HG02678 (cell line): ENCODE measurements around the gene VPS52.

Experiments used
- ATAC-seq: cut with Tn5 transposase; IDR thresholded peaks from one replicate; pipeline ENCODE4 v1.9.1; 2021; ENCODE audit warnings: mild to moderate bottlenecking, moderate library complexity; ENCODE audit not compliant: unreplicated experiment

VPS52 gene

GRCh38 chr6:33212857-33213165 lies 58.9 kb downstream of the VPS52 start:
- no peak for ATAC-seq

- ATAC-seq = no peak
These were observed 59.8 kb downstream of the VPS52 start for GRCh38 chr6:33211666-33212422.

DNA sequence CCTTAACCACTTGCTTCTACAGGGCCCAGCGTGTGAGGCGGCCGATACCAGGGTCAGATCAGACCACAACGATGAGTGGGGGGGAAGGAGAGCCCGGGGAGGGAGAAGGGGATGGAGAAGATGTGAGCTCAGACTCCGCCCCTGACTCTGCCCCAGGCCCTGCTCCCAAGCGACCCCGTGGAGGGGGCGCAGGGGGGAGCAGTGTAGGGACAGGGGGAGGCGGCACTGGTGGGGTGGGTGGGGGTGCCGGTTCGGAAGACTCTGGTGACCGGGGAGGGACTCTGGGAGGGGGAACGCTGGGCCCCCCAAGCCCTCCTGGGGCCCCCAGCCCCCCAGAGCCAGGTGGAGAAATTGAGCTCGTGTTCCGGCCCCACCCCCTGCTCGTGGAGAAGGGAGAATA lies 60.5 kb downstream of the VPS52 start:
- ATAC-seq = no peak

GRCh38 chr6:33209856-33210255 lies 61.8 kb downstream of the VPS52 start:
- no peak for ATAC-seq

- peak; percentile 56 for ATAC-seq
These were observed 63.3 kb downstream of the VPS52 start, which contains the start of gene RING1 for GRCh38 chr6:33208091-33208967. Gene RING1, plus strand, starts transcription at chr6:33208500. Its CDS starts 323 bp downstream, at chr6:33208823.

GRCh38 chr6:33207552-33208090 lies 64.1 kb downstream of the VPS52 start:
- ATAC-seq = no peak

DNA sequence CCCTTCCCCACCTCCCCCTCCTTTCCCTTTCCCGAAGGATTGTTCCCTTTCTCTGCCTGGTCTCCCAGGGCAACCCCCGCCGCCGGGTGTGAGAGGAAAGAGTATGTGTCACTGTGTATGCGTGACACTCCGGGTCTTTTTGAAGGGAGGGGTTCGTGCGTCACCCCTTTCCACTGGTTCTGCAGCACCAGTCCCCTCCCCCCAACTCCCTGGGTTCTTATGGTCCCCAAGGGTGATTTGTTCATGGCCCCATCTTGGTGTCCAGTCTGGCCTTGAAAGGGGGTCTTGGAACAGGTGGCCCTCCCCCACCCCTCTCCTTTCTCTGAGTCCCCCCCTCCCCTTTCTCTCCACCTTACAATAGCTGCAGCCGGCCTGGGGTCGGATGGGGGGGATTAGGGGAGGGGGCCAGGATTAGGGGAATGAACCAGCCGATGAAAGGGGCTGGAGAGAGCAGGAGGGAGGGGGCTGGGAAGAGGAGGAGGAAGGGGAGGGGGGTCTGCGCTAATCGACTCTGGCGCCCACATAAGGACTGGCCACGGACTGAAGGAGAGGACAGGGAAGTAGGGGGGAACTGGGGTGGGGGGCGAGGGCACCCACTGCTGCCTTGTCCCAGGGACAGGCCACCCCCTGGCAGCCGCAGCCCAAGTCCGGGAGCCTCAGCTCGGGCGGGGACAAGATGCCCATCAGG lies 64.7 kb downstream of the VPS52 start:
- no peak for ATAC-seq

GRCh38 chr6:33206027-33206863 lies 65.4 kb downstream of the VPS52 start:
- ATAC-seq = no peak

GRCh38 chr6:33205191-33206026 lies 66.3 kb downstream of the VPS52 start:
- ATAC-seq = no peak

DNA sequence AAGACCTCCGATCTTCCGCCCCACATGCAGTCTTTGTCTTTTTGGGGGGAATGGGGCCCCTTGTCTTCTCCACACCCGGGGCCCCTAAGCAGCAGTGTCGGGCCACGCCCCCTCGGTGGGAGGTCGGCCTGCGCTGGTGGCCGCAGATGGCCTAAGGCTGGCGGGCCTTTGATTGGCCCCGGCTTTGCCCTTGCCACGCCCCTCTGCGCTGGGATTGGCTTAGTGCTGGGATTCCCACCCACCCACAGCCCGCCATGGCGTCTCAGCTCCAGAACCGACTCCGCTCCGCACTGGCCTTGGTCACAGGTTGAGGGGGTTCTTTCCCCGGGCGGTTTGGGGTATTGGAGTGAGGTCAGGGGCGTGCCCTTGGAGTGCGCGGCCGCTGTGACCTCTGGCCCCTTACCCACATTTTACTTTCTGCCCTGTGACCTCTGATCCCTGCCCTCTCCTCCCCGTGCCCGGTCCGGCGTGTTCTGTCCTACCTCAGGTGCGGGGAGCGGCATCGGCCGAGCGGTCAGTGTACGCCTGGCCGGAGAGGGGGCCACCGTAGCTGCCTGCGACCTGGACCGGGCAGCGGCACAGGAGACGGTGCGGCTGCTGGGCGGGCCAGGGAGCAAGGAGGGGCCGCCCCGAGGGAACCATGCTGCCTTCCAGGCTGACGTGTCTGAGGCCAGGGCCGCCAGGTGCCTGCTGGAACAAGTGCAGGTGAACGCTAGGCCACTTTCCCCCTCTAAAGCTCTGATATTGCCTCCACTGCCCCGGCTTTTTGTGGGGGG lies 67.1 kb downstream of the VPS52 start, which contains the start of gene HSD17B8:
Gene HSD17B8 (plus strand): TSS at position 241 of the 776 bp plus-strand sequence. CDS start 14 bp downstream, at position 255.
- peak; percentile 59 for ATAC-seq

DNA sequence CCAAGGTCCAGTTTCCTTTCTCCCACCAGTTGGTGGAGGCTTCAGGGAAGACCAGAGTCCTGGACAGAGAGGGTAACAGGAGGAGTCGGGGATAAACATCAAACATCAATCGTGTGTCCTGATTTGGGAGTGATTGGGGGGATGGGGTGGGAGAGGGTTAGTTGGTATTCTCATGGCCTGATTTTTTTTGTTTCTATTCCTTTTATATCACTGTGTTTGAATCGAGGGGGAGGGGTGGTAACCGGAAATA lies 67.6 kb downstream of the VPS52 start:
- ATAC-seq = no peak

DNA sequence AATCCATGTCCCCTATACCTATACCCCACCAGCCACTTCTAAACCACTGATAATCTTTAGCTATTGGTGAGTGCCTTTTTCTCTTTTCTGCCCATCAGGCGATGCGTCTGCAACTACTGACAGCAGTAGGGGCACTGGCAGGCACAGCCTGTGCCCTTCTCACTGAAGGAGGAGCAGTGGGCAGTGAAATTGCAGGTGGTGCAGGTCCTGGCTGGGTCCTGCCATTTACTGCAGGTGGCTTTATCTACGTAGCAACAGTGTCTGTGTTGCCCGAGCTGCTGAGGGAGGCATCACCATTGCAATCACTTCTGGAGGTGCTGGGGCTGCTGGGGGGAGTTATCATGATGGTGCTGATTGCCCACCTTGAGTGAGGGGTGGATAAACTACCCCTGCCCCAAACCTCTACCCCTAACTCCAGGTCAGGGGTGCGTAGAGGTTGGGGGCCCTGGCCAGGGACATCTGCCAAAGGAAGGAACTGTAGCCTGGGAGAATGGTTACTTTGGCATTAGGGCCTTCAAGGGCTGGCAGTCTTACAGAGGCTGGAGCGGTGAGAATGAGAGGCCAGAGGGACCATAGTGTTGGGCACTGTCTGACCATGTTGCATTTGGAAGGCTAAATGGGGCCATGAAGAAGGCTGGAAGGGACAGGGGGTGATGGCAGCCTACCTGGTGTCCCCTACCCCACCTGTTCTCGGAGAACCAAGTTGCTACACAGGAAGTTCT lies 68.1 kb downstream of the VPS52 start:
- ATAC-seq = no peak

DNA sequence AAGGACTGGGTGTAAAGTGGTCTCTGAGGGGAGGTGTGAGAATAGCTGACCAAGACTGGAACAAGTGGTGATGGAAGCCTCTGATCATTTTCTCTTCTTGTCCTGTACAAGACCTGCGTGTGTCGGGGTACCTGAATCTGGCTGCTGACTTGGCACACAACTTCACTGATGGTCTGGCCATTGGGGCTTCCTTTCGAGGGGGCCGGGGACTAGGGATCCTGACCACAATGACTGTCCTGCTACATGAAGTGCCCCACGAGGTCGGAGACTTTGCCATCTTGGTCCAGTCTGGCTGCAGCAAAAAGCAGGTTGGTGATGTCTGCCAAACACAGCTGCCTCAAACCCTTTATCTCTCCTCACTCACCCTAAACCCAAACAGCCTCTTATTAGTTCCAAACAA lies 68.9 kb downstream of the VPS52 start:
- ATAC-seq = no peak

DNA sequence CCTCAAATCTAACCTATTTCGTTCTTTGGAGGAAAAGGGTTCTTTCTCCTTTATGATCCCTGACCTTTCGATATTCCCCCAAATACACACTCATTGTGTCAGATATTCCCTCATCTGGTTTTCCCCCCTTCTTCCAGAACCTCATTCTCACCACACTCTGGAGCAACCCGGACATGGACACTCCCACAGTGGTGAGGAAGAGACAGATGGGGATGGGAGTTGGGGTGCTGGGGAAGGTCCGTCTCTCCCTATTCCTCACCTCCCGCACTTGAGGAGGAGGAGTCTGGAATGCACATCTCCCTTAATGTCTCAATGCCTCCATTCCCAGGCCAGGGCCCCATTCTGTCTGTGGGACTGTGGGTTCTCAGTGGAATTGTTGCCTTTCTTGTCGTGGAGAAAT lies 69.7 kb downstream of the VPS52 start:
- ATAC-seq = no peak

DNA sequence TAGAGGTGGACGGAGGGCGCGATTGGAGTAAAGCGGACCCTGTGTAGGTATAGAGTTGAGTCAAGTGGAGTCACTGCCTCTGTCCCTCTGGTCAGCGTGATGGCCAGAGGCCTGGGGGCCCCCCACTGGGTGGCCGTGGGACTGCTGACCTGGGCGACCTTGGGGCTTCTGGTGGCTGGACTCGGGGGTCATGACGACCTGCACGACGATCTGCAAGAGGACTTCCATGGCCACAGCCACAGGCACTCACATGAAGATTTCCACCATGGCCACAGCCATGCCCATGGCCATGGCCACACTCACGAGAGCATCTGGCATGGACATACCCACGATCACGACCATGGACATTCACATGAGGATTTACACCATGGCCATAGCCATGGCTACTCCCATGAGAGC lies 70.5 kb downstream of the VPS52 start:
- ATAC-seq = no peak
